GM23338 (cell line): ENCODE results near the gene KRT2. TPM values are rescaled to one million over a fixed set of nuclear protein-coding genes. Genes with fewer than 3 reads are reported as not detected.

Experiments
- ATAC-seq: fragments of 200-7000 bp; cut with Tn5 transposase; 3 replicates; pipeline ENCODE4 v1.9.1; 2020
- DNase-seq: peaks from one replicate; pipeline ENCODE4 v3.0.0-alpha.2; 2015; ENCODE audit warnings: low spot score
- H2AFZ ChIP-seq: fragments of 200-600 bp; sonication (generic); 2 replicates; pipeline ENCODE4 v1.8.0; 2016; ENCODE audit warnings: antibody characterized with exemption, mild to moderate bottlenecking, moderate library complexity
- H3F3A ChIP-seq: fragments of 200-600 bp; sonication (generic); replicated peaks from 2 replicates; pipeline ENCODE4 v1.8.0; 2017; ENCODE audit warnings: antibody characterized with exemption, mixed run types, low read depth
- H3K27ac ChIP-seq: fragments of 200-600 bp; sonication (generic); 2 replicates; pipeline ENCODE4 v1.6.1; 2016; ENCODE audit warnings: low read depth
- H3K27me3 ChIP-seq: fragments of 200-600 bp; sonication (generic); 2 replicates; pipeline ENCODE4 v1.8.0; 2016; ENCODE audit warnings: mild to moderate bottlenecking, mixed run types, moderate library complexity; ENCODE audit not compliant: insufficient read depth
- H3K36me3 ChIP-seq: fragments of 200-600 bp; sonication (generic); 2 replicates; pipeline ENCODE4 v1.8.0; 2016; ENCODE audit warnings: mild to moderate bottlenecking; ENCODE audit not compliant: insufficient read depth
- H3K4me1 ChIP-seq: fragments of 200-600 bp; sonication (generic); 2 replicates; pipeline ENCODE4 v1.8.0; 2016; ENCODE audit warnings: mild to moderate bottlenecking, moderate library complexity; ENCODE audit not compliant: insufficient read depth
- H3K4me2 ChIP-seq: fragments of 200-600 bp; sonication (generic); 2 replicates; pipeline ENCODE4 v1.7.1; 2017; ENCODE audit warnings: mixed run types
- H3K4me3 ChIP-seq: fragments of 200-600 bp; sonication (generic); 2 replicates; pipeline ENCODE4 v1.6.1; 2016; ENCODE audit warnings: mixed run types
- H3K79me2 ChIP-seq: fragments of 200-600 bp; sonication (generic); replicated peaks from 2 replicates; pipeline ENCODE4 v1.8.0; 2017; ENCODE audit warnings: mild to moderate bottlenecking; ENCODE audit not compliant: insufficient read depth
- H3K9me2 ChIP-seq: fragments of 200-600 bp; sonication (generic); 2 replicates; pipeline ENCODE4 v1.8.0; 2017; ENCODE audit not compliant: insufficient read depth
- H4K20me1 ChIP-seq: fragments of 200-600 bp; sonication (generic); replicated peaks from 2 replicates; pipeline ENCODE4 v1.8.0; 2017; ENCODE audit warnings: mild to moderate bottlenecking; ENCODE audit not compliant: insufficient read depth
- H3K27ac Mint-ChIP-seq: 2 replicates; pipeline ENCODE4 v1.8.0; 2020; ENCODE audit warnings: inconsistent platforms, mild to moderate bottlenecking, moderate library complexity, mixed read lengths
- H3K27me3 Mint-ChIP-seq: 3 replicates; pipeline ENCODE4 v1.8.0; 2022; ENCODE audit warnings: low read depth, mild to moderate bottlenecking, moderate library complexity, mixed read lengths, inconsistent platforms; ENCODE audit not compliant: insufficient read depth, poor library complexity
- H3K36me3 Mint-ChIP-seq: 3 replicates; pipeline ENCODE4 v1.8.0; 2021; ENCODE audit warnings: low read depth, mild to moderate bottlenecking, inconsistent platforms, moderate library complexity, mixed read lengths
- H3K4me1 Mint-ChIP-seq: 3 replicates; pipeline ENCODE4 v1.8.0; 2020; ENCODE audit warnings: mild to moderate bottlenecking, inconsistent platforms, mixed read lengths
- H3K4me3 Mint-ChIP-seq: 3 replicates; pipeline ENCODE4 v1.8.0; 2021; ENCODE audit warnings: moderate library complexity, mild to moderate bottlenecking, inconsistent platforms, mixed read lengths
- H3K9me3 Mint-ChIP-seq: 3 replicates; pipeline ENCODE4 v1.8.0; 2020; ENCODE audit warnings: moderate library complexity, mild to moderate bottlenecking, inconsistent platforms, mixed read lengths
- CREB1 ChIP-seq: fragments of 250-450 bp; sonication (Bioruptor Pico); IDR thresholded peaks from 2 replicates; pipeline ENCODE4 v1.5.0; 2020; ENCODE audit warnings: low read depth, mild to moderate bottlenecking, moderate library complexity
- EZH2phosphoT487 ChIP-seq: fragments of 200-600 bp; sonication (generic); IDR thresholded peaks from one replicate; pipeline ENCODE4 v1.8.1; 2018; ENCODE audit warnings: antibody characterized with exemption; ENCODE audit not compliant: unreplicated experiment
- JUNB ChIP-seq: IDR thresholded peaks from one replicate; pipeline ENCODE4 v1.6.1; 2016; ENCODE audit warnings: antibody characterized with exemption; ENCODE audit not compliant: unreplicated experiment
- NANOG ChIP-seq: IDR thresholded peaks from 2 replicates; pipeline ENCODE4 v1.6.1; 2016; ENCODE audit warnings: antibody characterized with exemption, borderline replicate concordance
- POLR2AphosphoS5 ChIP-seq: IDR thresholded peaks from 2 replicates; pipeline ENCODE4 v1.6.1; 2016; ENCODE audit warnings: antibody characterized with exemption, low read depth
- STAT1 ChIP-seq: IDR thresholded peaks from one replicate; pipeline ENCODE4 v1.6.1; 2016; ENCODE audit warnings: antibody characterized with exemption; ENCODE audit not compliant: unreplicated experiment
- ZNF114 ChIP-seq: fragments of 250-450 bp; sonication (Bioruptor Pico); IDR thresholded peaks from 2 replicates; pipeline ENCODE4 v1.5.0; 2020; ENCODE audit warnings: mild to moderate bottlenecking, moderate library complexity
- ZNF331 ChIP-seq: fragments of 250-450 bp; sonication (Bioruptor Pico); IDR thresholded peaks from 2 replicates; pipeline ENCODE4 v1.5.0; 2020; ENCODE audit warnings: low read depth, mild to moderate bottlenecking, moderate library complexity
- polyA plus RNA-seq: library from polyadenylated mRNA; unstranded; fragments of >200 nt; fragmentation: Nextera tagmentation; extraction: Ambion mirVana; gene quantifications from 2 replicates; pipeline ENCODE4 v1.2.1, GENCODE V29; 2016
- total RNA-seq: library from RNA; depleted of rRNA; stranded (reverse); fragments of >200 nt; shearing (Covaris generic); gene quantifications from 2 replicates; pipeline ENCODE4 v1.2.3, GENCODE V29; 2014
- TF ChIP-seq, protein P1 (sequence below), 2 experiments: fragments of 200-600 bp in 1 of 2; sonication (generic) in 1 of 2; conservative IDR thresholded peaks; 2 replicates each; pipeline versions ENCODE4 v1.5.1 to v1.6.1; 2016 to 2017; ENCODE audit warnings: antibody characterized with exemption in 2 of 2, low read depth in 2 of 2, mild to moderate bottlenecking in 2 of 2, moderate library complexity in 1 of 2
- TF ChIP-seq, protein P2 (sequence below): IDR thresholded peaks from one replicate; pipeline ENCODE4 v1.6.1; 2018; ENCODE audit warnings: antibody characterized with exemption; ENCODE audit not compliant: unreplicated experiment
- TF ChIP-seq, protein P3 (sequence below): IDR thresholded peaks from 2 replicates; pipeline ENCODE4 v1.6.1; 2016; ENCODE audit warnings: antibody characterized with exemption
- TF ChIP-seq, protein P4 (sequence below): fragments of 250-450 bp; sonication (Bioruptor Pico); IDR thresholded peaks from 2 replicates; pipeline ENCODE4 v1.5.0; 2020; ENCODE audit warnings: mild to moderate bottlenecking, moderate library complexity

KRT2 gene
- total and polyA plus RNA-seq, 2 experiments from 2014 or later, result not detected

DNA sequence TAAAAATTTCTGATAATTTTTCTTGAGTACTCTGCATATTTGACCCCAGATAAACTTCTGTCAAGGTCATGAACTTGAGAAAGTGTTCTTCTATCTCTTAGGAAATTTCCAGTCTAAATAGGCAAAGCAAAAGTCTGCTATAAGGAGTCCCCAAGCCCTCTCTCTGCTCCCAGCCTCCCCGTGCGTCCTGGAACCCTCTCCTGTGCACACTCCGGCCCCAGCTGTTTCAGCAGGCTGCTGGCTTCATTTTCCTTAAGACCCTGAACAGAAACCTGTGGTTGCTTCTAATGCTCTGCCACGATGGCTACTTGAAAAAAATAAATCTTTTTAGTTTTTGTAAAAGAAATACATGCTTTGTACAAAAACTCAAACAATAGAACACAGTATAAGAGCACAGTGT is 14.7 kb downstream of the KRT2 start:
- DNase-seq (no peak), ATAC-seq (no peak)
- no peaks in the 10 kb centered on the region for H3K27me3 ChIP-seq
- no peak overlapping the region for H3K27ac Mint-ChIP-seq
- TF ChIP-seq STAT1 (no peak), JUNB (no peak), EZH2phosphoT487 (no peak), CREB1 (CRISPR knock-in tag) (no peak), POLR2AphosphoS5 (no peak), ZNF114 (CRISPR knock-in tag) (no peak), ZNF331 (CRISPR knock-in tag) (no peak), NANOG (no peak)
- TF ChIP-seq, protein P1, sequence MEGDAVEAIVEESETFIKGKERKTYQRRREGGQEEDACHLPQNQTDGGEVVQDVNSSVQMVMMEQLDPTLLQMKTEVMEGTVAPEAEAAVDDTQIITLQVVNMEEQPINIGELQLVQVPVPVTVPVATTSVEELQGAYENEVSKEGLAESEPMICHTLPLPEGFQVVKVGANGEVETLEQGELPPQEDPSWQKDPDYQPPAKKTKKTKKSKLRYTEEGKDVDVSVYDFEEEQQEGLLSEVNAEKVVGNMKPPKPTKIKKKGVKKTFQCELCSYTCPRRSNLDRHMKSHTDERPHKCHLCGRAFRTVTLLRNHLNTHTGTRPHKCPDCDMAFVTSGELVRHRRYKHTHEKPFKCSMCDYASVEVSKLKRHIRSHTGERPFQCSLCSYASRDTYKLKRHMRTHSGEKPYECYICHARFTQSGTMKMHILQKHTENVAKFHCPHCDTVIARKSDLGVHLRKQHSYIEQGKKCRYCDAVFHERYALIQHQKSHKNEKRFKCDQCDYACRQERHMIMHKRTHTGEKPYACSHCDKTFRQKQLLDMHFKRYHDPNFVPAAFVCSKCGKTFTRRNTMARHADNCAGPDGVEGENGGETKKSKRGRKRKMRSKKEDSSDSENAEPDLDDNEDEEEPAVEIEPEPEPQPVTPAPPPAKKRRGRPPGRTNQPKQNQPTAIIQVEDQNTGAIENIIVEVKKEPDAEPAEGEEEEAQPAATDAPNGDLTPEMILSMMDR (conservative IDR thresholded peaks at IDR 0.05; ENCODE audit: low read depth in 2 of 2), result no peak
- TF ChIP-seq, protein P2, sequence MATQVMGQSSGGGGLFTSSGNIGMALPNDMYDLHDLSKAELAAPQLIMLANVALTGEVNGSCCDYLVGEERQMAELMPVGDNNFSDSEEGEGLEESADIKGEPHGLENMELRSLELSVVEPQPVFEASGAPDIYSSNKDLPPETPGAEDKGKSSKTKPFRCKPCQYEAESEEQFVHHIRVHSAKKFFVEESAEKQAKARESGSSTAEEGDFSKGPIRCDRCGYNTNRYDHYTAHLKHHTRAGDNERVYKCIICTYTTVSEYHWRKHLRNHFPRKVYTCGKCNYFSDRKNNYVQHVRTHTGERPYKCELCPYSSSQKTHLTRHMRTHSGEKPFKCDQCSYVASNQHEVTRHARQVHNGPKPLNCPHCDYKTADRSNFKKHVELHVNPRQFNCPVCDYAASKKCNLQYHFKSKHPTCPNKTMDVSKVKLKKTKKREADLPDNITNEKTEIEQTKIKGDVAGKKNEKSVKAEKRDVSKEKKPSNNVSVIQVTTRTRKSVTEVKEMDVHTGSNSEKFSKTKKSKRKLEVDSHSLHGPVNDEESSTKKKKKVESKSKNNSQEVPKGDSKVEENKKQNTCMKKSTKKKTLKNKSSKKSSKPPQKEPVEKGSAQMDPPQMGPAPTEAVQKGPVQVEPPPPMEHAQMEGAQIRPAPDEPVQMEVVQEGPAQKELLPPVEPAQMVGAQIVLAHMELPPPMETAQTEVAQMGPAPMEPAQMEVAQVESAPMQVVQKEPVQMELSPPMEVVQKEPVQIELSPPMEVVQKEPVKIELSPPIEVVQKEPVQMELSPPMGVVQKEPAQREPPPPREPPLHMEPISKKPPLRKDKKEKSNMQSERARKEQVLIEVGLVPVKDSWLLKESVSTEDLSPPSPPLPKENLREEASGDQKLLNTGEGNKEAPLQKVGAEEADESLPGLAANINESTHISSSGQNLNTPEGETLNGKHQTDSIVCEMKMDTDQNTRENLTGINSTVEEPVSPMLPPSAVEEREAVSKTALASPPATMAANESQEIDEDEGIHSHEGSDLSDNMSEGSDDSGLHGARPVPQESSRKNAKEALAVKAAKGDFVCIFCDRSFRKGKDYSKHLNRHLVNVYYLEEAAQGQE, result no peak
- TF ChIP-seq, protein P3, sequence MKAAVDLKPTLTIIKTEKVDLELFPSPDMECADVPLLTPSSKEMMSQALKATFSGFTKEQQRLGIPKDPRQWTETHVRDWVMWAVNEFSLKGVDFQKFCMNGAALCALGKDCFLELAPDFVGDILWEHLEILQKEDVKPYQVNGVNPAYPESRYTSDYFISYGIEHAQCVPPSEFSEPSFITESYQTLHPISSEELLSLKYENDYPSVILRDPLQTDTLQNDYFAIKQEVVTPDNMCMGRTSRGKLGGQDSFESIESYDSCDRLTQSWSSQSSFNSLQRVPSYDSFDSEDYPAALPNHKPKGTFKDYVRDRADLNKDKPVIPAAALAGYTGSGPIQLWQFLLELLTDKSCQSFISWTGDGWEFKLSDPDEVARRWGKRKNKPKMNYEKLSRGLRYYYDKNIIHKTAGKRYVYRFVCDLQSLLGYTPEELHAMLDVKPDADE, result no peak
- TF ChIP-seq, protein P4, sequence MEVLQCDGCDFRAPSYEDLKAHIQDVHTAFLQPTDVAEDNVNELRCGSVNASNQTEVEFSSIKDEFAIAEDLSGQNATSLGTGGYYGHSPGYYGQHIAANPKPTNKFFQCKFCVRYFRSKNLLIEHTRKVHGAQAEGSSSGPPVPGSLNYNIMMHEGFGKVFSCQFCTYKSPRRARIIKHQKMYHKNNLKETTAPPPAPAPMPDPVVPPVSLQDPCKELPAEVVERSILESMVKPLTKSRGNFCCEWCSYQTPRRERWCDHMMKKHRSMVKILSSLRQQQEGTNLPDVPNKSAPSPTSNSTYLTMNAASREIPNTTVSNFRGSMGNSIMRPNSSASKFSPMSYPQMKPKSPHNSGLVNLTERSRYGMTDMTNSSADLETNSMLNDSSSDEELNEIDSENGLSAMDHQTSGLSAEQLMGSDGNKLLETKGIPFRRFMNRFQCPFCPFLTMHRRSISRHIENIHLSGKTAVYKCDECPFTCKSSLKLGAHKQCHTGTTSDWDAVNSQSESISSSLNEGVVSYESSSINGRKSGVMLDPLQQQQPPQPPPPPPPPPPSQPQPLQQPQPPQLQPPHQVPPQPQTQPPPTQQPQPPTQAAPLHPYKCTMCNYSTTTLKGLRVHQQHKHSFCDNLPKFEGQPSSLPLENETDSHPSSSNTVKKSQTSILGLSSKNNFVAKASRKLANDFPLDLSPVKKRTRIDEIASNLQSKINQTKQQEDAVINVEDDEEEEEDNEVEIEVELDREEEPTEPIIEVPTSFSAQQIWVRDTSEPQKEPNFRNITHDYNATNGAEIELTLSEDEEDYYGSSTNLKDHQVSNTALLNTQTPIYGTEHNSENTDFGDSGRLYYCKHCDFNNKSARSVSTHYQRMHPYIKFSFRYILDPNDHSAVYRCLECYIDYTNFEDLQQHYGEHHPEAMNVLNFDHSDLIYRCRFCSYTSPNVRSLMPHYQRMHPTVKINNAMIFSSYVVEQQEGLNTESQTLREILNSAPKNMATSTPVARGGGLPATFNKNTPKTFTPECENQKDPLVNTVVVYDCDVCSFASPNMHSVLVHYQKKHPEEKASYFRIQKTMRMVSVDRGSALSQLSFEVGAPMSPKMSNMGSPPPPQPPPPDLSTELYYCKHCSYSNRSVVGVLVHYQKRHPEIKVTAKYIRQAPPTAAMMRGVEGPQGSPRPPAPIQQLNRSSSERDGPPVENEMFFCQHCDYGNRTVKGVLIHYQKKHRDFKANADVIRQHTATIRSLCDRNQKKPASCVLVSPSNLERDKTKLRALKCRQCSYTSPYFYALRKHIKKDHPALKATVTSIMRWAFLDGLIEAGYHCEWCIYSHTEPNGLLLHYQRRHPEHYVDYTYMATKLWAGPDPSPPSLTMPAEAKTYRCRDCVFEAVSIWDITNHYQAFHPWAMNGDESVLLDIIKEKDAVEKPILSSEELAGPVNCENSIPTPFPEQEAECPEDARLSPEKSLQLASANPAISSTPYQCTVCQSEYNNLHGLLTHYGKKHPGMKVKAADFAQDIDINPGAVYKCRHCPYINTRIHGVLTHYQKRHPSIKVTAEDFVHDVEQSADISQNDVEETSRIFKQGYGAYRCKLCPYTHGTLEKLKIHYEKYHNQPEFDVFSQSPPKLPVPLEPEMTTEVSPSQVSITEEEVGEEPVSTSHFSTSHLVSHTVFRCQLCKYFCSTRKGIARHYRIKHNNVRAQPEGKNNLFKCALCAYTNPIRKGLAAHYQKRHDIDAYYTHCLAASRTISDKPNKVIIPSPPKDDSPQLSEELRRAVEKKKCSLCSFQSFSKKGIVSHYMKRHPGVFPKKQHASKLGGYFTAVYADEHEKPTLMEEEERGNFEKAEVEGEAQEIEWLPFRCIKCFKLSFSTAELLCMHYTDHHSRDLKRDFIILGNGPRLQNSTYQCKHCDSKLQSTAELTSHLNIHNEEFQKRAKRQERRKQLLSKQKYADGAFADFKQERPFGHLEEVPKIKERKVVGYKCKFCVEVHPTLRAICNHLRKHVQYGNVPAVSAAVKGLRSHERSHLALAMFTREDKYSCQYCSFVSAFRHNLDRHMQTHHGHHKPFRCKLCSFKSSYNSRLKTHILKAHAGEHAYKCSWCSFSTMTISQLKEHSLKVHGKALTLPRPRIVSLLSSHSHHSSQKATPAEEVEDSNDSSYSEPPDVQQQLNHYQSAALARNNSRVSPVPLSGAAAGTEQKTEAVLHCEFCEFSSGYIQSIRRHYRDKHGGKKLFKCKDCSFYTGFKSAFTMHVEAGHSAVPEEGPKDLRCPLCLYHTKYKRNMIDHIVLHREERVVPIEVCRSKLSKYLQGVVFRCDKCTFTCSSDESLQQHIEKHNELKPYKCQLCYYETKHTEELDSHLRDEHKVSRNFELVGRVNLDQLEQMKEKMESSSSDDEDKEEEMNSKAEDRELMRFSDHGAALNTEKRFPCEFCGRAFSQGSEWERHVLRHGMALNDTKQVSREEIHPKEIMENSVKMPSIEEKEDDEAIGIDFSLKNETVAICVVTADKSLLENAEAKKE (CRISPR knock-in tag), result no peak
- no peak overlapping the region for H3K27ac ChIP-seq
- no peaks in the 10 kb centered on the region for H3K79me2 ChIP-seq
- no peaks in the 10 kb centered on the region for H3K36me3 ChIP-seq
- H3K9me2 ChIP-seq, result no peaks in the 10 kb centered on the region
- no peak overlapping the region for H3K4me3 Mint-ChIP-seq
- H3K9me3 Mint-ChIP-seq, result no peaks in the 10 kb centered on the region
- no peaks in the 10 kb centered on the region for H4K20me1 ChIP-seq
- H3K27me3 Mint-ChIP-seq, result peaks cover 2% of the 10 kb centered on the region
- H2AFZ ChIP-seq, result no peak overlapping the region
- no peaks in the 10 kb centered on the region for H3K36me3 Mint-ChIP-seq
- H3K4me3 ChIP-seq, result no peak overlapping the region
- no peaks in the 10 kb centered on the region for H3F3A ChIP-seq
- no peak overlapping the region for H3K4me2 ChIP-seq
- H3K4me1 ChIP-seq, result no peaks in the 10 kb centered on the region
- no peaks in the 10 kb centered on the region for H3K4me1 Mint-ChIP-seq
